ENCODE measurements around the gene BAIAP2. TPM values are rescaled to one million over a fixed set of nuclear protein-coding genes. Genes with fewer than 3 reads are reported as not detected.
"Not testable (repeated sequence)": the region's sequence is repeated elsewhere in the genome, so short reads cannot be mapped to it uniquely, and the experiment has no call there.

Gene BAIAP2
- total RNA-seq, 1 donor from 2014 or later: 80.3 TPM

DNA sequence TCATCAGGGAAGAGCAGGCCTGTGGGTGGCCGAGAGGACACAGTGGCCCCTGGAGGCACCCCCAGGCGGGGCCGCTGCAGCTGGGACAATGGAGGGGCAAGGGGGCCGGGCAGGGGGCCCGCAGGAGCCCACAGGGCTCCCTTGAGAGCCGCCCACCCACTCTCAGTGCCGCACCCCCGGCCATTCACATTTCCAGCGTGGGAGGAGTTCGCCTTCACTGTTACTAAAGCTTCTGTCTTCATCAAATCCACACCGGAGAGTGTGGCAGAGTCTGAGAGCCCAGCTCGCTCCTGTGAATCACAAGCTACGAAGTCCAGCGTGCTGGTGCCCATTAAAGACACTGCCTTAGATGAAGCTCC, 109.5 kb downstream of the BAIAP2 start:
- Histone ChIP-seq H3K4me3 (ENCODE audit: low read depth, low read length) (no peak overlapping the region), H3K36me3 (ENCODE audit: control insufficient read depth, insufficient read depth, low read length) (no peaks in the 10 kb centered on the region), H3K27me3 (ENCODE audit: control insufficient read depth, insufficient read depth, low read length) (peaks cover 6% of the 10 kb centered on the region)
- TF ChIP-seq, protein P1, sequence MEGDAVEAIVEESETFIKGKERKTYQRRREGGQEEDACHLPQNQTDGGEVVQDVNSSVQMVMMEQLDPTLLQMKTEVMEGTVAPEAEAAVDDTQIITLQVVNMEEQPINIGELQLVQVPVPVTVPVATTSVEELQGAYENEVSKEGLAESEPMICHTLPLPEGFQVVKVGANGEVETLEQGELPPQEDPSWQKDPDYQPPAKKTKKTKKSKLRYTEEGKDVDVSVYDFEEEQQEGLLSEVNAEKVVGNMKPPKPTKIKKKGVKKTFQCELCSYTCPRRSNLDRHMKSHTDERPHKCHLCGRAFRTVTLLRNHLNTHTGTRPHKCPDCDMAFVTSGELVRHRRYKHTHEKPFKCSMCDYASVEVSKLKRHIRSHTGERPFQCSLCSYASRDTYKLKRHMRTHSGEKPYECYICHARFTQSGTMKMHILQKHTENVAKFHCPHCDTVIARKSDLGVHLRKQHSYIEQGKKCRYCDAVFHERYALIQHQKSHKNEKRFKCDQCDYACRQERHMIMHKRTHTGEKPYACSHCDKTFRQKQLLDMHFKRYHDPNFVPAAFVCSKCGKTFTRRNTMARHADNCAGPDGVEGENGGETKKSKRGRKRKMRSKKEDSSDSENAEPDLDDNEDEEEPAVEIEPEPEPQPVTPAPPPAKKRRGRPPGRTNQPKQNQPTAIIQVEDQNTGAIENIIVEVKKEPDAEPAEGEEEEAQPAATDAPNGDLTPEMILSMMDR (IDR thresholded peaks at IDR 0.05; ENCODE audit: insufficient read depth, low read length, poor library complexity, severe bottlenecking): no peak
- no peak for DNase-seq (ENCODE audit: low read depth)

DNA sequence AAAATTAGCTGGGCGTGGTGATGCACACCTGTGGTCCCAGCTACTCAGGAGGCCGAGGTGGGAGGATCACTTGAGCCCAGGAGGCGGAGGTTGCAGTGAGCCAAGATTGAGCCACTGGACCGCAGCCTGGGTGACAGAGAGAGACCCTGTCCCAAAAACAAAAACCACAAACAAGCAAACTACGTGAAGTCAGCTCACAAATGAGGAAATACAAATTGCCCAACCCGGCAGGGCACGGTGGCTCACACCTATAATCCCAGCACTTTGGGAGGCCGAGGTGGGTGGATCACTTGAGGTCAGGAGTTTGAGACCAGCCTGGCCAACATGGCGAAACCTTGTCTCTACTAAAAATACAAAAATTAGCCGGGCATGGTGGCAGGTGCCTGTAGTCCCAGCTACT, 111.3 kb downstream of the BAIAP2 start:
- H3K36me3 ChIP-seq (ENCODE audit: control insufficient read depth, insufficient read depth, low read length); DNase-seq (ENCODE audit: low read depth); H3K4me3 ChIP-seq (ENCODE audit: low read depth, low read length): not testable (repeated sequence)
- peaks cover 17% of the 10 kb centered on the region for H3K27me3 ChIP-seq (ENCODE audit: control insufficient read depth, insufficient read depth, low read length)

DNA sequence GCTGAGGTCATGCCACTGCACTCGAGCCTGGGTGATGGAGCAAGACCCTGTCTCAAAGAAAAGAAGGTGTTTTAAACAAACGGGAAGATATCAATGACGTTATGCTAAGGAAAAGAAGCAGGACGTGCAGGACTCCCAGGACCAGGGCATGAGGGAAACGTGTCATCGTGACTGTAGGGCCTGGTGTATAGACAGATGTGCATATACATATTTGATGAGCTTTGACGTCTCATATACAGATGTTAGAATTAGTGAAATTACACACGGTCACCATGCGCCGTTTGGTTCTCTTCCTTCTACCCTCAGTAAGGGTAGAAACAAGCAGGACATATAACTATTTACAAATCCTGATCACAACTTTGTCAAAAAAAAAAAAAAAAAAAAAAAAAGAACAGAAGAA, 112.8 kb downstream of the BAIAP2 start:
- no peaks in the 10 kb centered on the region for H3K36me3 ChIP-seq (ENCODE audit: control insufficient read depth, insufficient read depth, low read length)
- H3K27me3 ChIP-seq (ENCODE audit: control insufficient read depth, insufficient read depth, low read length): peaks cover 17% of the 10 kb centered on the region
- H3K4me3 ChIP-seq (ENCODE audit: low read depth, low read length): no peak overlapping the region
- TF ChIP-seq, protein P1 (IDR thresholded peaks at IDR 0.05; ENCODE audit: insufficient read depth, low read length, poor library complexity, severe bottlenecking): no peak
- no peak for DNase-seq (ENCODE audit: low read depth)

DNA sequence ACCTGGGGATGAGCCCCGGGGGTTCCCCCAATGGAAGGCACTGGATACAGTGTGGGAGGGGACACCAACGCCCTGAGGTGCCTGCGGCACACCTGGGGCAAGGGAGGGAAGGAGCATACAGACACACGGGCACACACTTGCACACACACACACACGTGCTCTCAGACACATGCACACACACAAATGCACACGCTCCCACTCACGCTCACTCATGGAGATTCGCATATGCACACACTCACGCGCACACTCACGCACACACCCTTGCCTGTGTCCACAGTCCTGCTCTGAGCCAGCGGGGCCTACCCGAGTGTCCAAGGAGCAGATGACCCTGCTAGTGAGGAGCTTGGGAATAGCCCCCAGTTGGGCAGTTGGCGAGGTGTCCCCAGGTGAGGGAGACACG, 113.6 kb downstream of the BAIAP2 start:
- Histone ChIP-seq H3K36me3 (ENCODE audit: control insufficient read depth, insufficient read depth, low read length) (no peaks in the 10 kb centered on the region), H3K4me3 (ENCODE audit: low read depth, low read length) (no peak overlapping the region), H3K27me3 (ENCODE audit: control insufficient read depth, insufficient read depth, low read length) (peaks cover 19% of the 10 kb centered on the region)
- TF ChIP-seq, protein P1 (IDR thresholded peaks at IDR 0.05; ENCODE audit: insufficient read depth, low read length, poor library complexity, severe bottlenecking): no peak
- DNase-seq (ENCODE audit: low read depth): no peak

DNA sequence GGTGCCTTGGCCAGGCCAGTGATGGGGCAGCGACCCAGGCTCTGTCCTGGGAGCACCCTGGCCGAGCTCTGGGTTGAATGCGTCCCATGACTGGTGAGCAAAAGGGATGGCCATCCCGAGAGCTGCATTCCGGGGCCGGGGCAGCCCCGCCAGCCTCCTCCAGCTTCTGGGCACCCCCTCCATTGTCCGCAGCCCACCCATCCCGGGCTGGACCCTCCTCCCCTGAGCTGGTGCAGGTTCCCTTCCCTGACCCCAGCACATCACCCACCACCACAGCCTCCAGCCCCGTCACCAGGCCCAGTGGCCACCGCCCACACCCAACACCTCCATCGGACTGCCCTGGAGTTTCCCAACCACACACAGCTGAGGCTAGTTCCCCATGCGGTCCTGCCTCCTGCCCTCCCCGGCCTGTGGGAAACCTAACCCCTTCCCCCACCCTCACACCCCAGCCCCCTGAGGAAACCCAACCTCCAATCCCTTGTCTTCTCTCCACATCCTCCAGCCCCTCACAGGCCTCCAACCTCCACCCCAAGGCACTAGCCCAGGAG, 114.1 kb downstream of the BAIAP2 start:
- Histone ChIP-seq H3K4me3 (ENCODE audit: low read depth, low read length) (no peak overlapping the region), H3K36me3 (ENCODE audit: control insufficient read depth, insufficient read depth, low read length) (no peaks in the 10 kb centered on the region), H3K27me3 (ENCODE audit: control insufficient read depth, insufficient read depth, low read length) (peaks cover 17% of the 10 kb centered on the region)
- TF ChIP-seq, protein P1 (IDR thresholded peaks at IDR 0.05; ENCODE audit: insufficient read depth, low read length, poor library complexity, severe bottlenecking): no peak
- no peak for DNase-seq (ENCODE audit: low read depth)

DNA sequence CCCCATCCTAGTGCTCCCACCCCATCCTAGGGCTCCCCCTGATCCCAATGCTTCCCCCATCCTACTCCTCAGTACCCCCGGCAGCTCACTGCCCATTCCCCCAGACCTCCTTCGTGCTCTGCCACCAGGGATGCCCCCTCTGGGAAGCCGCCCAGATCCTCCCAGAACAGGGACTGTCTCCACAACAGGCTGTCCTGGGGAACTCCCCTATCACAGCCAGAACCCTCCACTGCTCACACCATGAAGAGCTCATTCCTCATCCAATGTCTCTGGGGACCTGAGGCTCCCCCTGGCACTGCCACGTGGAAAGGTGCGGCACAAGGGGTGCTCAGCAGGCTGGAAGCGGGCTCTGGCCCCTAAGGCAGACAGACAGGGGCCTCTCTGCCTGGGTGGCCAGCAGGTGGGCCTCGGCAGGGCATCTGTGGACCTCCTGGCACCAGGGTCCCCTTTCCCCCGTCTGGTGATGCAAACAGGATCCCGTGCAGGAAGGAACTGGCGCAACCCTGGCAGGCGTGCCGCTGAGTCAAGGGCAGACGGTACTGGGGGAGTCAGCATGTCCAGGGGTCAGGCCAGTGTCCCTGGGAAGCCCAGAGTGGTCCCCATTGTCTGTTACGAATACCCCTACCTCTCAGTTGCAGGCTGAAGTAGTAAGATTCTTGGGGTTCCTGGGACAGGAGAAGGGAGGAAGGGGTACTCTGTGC, 115.6 kb downstream of the BAIAP2 start:
- TF ChIP-seq, protein P1 (IDR thresholded peaks at IDR 0.05; ENCODE audit: insufficient read depth, low read length, poor library complexity, severe bottlenecking): no peak
- no peak for DNase-seq (ENCODE audit: low read depth)
- no peaks in the 10 kb centered on the region for H3K36me3 ChIP-seq (ENCODE audit: control insufficient read depth, insufficient read depth, low read length)
- H3K4me3 ChIP-seq (ENCODE audit: low read depth, low read length): no peak overlapping the region
- H3K27me3 ChIP-seq (ENCODE audit: control insufficient read depth, insufficient read depth, low read length): peaks cover 17% of the 10 kb centered on the region
